Measurements from ENCODE around the gene FNTB. TPM values are rescaled to one million over a fixed set of nuclear protein-coding genes. Genes with fewer than 3 reads are reported as not detected.

Gene FNTB
- total and polyA plus RNA-seq, 2 of the 8 experiments (the other 6 are each of a cell fraction or from before 2014, with no cell fraction given), result 16.0 to 20.7 TPM

DNA sequence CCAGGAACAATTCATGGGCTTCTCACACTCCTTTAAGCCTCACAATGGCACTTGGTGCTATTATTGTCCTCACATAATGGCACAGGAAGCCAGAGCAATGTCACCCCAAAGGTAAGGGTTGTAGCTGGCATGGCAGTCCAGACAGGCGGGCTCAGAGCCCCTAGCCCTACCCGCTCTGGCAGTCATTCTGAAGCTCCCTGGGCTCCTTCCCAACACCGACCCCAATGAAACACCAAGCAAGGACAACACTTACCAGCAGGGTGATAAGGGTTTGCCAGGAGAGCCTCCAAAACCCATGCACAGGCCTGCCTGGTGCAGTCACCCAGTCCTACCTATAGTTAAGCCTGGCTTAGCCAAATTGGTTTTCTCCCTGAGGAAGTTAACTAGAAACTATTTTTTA lies 84.8 kb downstream of the FNTB start:
- Histone ChIP-seq H3K4me1 (replicated peaks in 1 of 4; ENCODE audit: control insufficient read depth in 3 of 4, insufficient read depth in 4 of 4, low read length in 3 of 4) (no peaks in the 10 kb centered on the region), H4K8ac (ENCODE audit: extremely low read depth, insufficient read depth, low read length) (no peak overlapping the region), H2BK120ac (replicated peaks; ENCODE audit: low read depth, low read length) (no peak overlapping the region), H3K4me3 (ENCODE audit: extremely low read depth in 1 of 4, insufficient read depth in 2 of 4, low read depth in 3 of 4, low read length in 4 of 4) (no peak overlapping the region), H3K27me3 (replicated peaks in 1 of 4; ENCODE audit: control insufficient read depth in 3 of 4, extremely low read depth in 1 of 4, insufficient read depth in 3 of 4, low read length in 3 of 4) (no peaks in the 10 kb centered on the region), H4K91ac (replicated peaks; ENCODE audit: insufficient read length, low read length) (no peak overlapping the region), H3K18ac (ENCODE audit: extremely low read depth, low read length) (no peak overlapping the region), H4K5ac (ENCODE audit: insufficient read length, low read depth, low read length) (no peak overlapping the region), H3K79me2 (ENCODE audit: control insufficient read depth in 1 of 2, insufficient read depth in 2 of 2, low read length in 2 of 2) (no peaks in the 10 kb centered on the region), H3K4me2 (ENCODE audit: insufficient read depth in 1 of 2, low read depth in 2 of 2, low read length in 2 of 2) (no peak overlapping the region), H3K9ac (replicated peaks in 1 of 4; ENCODE audit: extremely low read depth in 1 of 4, low read depth in 3 of 4, low read length in 3 of 4) (no peak overlapping the region), H3K23me2 (ENCODE audit: low read depth, low read length) (no peaks in the 10 kb centered on the region), H3K14ac (ENCODE audit: insufficient read length) (no peak overlapping the region), H4K20me1 (replicated peaks in 1 of 2; ENCODE audit: control insufficient read depth in 1 of 2, insufficient read depth in 2 of 2, low read length in 2 of 2) (peaks cover 2 to 6% of the 10 kb centered on the region in 2 experiments), H2BK12ac (ENCODE audit: low read depth, low read length) (no peak overlapping the region), H3K79me1 (ENCODE audit: low read depth, low read length) (peaks cover 7% of the 10 kb centered on the region; the same call in 1 of the 2 replicates), H2BK15ac (ENCODE audit: low read length) (no peak overlapping the region), H3K4ac (replicated peaks; ENCODE audit: insufficient read length, low read depth, low read length) (no peak overlapping the region), H3K27ac (ENCODE audit: low read depth, low read length) (no peak overlapping the region), H3K23ac (ENCODE audit: insufficient read length) (no peak overlapping the region), H2BK5ac (ENCODE audit: low read depth, low read length) (no peak overlapping the region), H2BK20ac (ENCODE audit: low read length) (no peak overlapping the region), H3K56ac (replicated peaks; ENCODE audit: insufficient read length, low read depth, low read length) (no peak overlapping the region), H3K9me3 (ENCODE audit: insufficient read depth in 2 of 2, low read depth in 1 of 2, low read length in 1 of 2) (no peaks in the 10 kb centered on the region), H2AFZ (ENCODE audit: low read length) (no peak overlapping the region), H2AK5ac (ENCODE audit: low read depth, low read length) (no peak overlapping the region), H3K36me3 (ENCODE audit: control insufficient read depth in 2 of 4, insufficient read depth in 4 of 4, low read length in 3 of 4) (peaks cover 2 to 16% (median 7%) of the 10 kb centered on the region in 4 experiments; a peak in 5 of 8 replicates)
- ChIA-PET CTCF (ENCODE audit: partially characterized antibody) (interaction anchor here (0.6 to 1.2 kb wide), 3 partner anchors 50 to 896 kb away, joined by 3 to 4 read pairs (median 3); partner anchors contain the start of gene FNTB), POLR2A (ENCODE audit: partially characterized antibody) (interaction anchor here (1.1 kb wide), 1 partner anchor 9 kb away, joined by 4 read pairs; no protein-coding TSS in a partner anchor)
- no peak for FAIRE-seq
- no peak for DNase-seq (ENCODE audit: low read depth in 1 of 2, low spot score in 2 of 2)
- WGBS, 2 experiments (ENCODE audit: extremely low coverage in 1 of 2, insufficient coverage in 1 of 2, insufficient read length in 1 of 2, insufficient replicate concordance in 2 of 2, low coverage in 1 of 2, low lambda C conversion rate in 2 of 2, missing lambda C conversion rate in 1 of 2), result 93% methylated on average over 3 of the region's 3 CpGs; no CpG with 5 or more reads in 1 of the 2 experiments
- TF ChIP-seq NRF1 (IDR thresholded peaks at IDR 0.05; ENCODE audit: low read depth, low read length) (no peak), FOSL1 (IDR thresholded peaks at IDR 0.05; ENCODE audit: insufficient read depth, low read depth, low read length) (no peak), CBX8 (IDR thresholded peaks at IDR 0.05; ENCODE audit: borderline replicate concordance, low read depth, low read length) (no peak), POLR2AphosphoS5 (IDR thresholded peaks at IDR 0.05; ENCODE audit: low read depth, low read length) (no peak), SIN3A (conservative IDR thresholded peaks at IDR 0.05 in 1 of 2, IDR thresholded peaks at IDR 0.05 in 1 of 2; ENCODE audit: low read depth in 1 of 2, low read length in 2 of 2) (no peak), JUN (IDR thresholded peaks at IDR 0.05; ENCODE audit: low read depth, low read length) (no peak), GABPA (IDR thresholded peaks at IDR 0.05; ENCODE audit: borderline replicate concordance, insufficient read depth, low read length) (no peak), SIRT6 (IDR thresholded peaks at IDR 0.05; ENCODE audit: low read length) (no peak), ASH2L (IDR thresholded peaks at IDR 0.05; ENCODE audit: low read length) (no peak), HDAC6 (IDR thresholded peaks at IDR 0.05; ENCODE audit: low read depth, low read length) (no peak), SP1 (IDR thresholded peaks at IDR 0.05; ENCODE audit: low read depth, low read length) (no peak), YY1 (IDR thresholded peaks at IDR 0.05; ENCODE audit: low read depth, low read length) (no peak)
- TF ChIP-seq, protein P1, sequence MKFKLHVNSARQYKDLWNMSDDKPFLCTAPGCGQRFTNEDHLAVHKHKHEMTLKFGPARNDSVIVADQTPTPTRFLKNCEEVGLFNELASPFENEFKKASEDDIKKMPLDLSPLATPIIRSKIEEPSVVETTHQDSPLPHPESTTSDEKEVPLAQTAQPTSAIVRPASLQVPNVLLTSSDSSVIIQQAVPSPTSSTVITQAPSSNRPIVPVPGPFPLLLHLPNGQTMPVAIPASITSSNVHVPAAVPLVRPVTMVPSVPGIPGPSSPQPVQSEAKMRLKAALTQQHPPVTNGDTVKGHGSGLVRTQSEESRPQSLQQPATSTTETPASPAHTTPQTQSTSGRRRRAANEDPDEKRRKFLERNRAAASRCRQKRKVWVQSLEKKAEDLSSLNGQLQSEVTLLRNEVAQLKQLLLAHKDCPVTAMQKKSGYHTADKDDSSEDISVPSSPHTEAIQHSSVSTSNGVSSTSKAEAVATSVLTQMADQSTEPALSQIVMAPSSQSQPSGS (IDR thresholded peaks at IDR 0.05; ENCODE audit: low read length), result no peak
